Kidney epithelial cell (primary cell): Measurements from ENCODE around the gene VGF. TPM values are rescaled to one million over a fixed set of nuclear protein-coding genes. Genes with fewer than 3 reads are reported as not detected.

Experiments used
- DNase-seq: peaks from one replicate; pipeline ENCODE4 v3.0.0-alpha.2; 2010; ENCODE audit warnings: low read depth
- H3K27me3 ChIP-seq: 2 replicates; pipeline ENCODE4 v1.6.0; 2011; ENCODE audit warnings: low read length; ENCODE audit not compliant: control insufficient read depth, insufficient read depth
- H3K36me3 ChIP-seq: 2 replicates; pipeline ENCODE4 v1.5.1; 2011; ENCODE audit warnings: low read length; ENCODE audit not compliant: control insufficient read depth, insufficient read depth
- H3K4me3 ChIP-seq: 2 replicates; pipeline ENCODE4 v1.5.1; 2011; ENCODE audit warnings: low read depth, mild to moderate bottlenecking, control low read depth, low read length
- total RNA-seq: library from RNA; depleted of rRNA; stranded (reverse); fragments of >200 nt; gene quantifications from 2 replicates; pipeline ENCODE4 v1.2.3, GENCODE V29; 2015
- TF ChIP-seq, protein P1 (sequence below): IDR thresholded peaks from 2 replicates; pipeline ENCODE4 v1.5.1; 2011; ENCODE audit warnings: mild to moderate bottlenecking, moderate library complexity, low read length, control low read depth, inconsistent platforms; ENCODE audit not compliant: insufficient read depth, poor library complexity, severe bottlenecking

VGF gene
- total RNA-seq, 1 donor from 2014 or later, result 17.8 TPM

DNA sequence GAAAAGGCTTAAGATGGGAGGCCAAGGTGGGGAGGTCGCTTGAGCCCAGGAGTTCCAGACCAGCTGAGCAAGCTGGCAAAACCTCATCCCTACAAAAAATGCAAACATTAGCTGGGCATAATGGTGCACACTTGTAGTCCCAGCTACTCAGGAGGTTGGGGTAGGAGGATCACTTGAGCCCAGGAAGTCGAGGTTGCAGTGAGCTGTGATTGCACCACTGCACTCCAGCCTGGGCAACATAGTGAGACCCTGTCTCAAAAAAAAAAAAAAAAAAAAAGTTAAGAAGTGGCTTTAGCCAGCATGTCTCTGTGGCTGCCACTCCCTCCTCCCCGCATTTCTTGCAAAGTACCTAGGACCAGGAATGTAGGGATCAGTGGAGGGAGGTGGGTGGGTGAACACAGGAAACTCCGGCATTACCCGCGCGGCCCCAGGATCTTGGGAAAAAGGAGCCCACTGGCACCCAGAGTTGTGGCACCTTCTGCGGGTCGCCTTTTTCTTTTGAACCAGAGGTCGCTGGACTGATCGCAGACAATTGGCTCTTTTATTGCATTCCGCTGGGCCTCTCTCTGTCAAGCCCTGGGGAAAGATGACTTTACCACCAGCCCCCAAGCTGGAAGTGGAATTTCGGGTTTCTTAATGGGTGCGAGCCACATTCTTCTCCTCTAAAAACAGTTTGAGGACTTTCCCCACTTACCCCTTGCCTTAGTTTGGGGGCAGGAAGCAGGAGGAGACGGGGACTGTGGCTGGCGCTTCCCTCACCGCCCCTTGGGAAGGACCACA is 3.5 kb downstream of the VGF start:
- TF ChIP-seq, protein P1, sequence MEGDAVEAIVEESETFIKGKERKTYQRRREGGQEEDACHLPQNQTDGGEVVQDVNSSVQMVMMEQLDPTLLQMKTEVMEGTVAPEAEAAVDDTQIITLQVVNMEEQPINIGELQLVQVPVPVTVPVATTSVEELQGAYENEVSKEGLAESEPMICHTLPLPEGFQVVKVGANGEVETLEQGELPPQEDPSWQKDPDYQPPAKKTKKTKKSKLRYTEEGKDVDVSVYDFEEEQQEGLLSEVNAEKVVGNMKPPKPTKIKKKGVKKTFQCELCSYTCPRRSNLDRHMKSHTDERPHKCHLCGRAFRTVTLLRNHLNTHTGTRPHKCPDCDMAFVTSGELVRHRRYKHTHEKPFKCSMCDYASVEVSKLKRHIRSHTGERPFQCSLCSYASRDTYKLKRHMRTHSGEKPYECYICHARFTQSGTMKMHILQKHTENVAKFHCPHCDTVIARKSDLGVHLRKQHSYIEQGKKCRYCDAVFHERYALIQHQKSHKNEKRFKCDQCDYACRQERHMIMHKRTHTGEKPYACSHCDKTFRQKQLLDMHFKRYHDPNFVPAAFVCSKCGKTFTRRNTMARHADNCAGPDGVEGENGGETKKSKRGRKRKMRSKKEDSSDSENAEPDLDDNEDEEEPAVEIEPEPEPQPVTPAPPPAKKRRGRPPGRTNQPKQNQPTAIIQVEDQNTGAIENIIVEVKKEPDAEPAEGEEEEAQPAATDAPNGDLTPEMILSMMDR, result no peak
- Histone ChIP-seq H3K4me3 (no peak overlapping the region), H3K36me3 (peaks cover 2% of the 10 kb centered on the region), H3K27me3 (peaks cover 22% of the 10 kb centered on the region)
- DNase-seq, result no peak

DNA sequence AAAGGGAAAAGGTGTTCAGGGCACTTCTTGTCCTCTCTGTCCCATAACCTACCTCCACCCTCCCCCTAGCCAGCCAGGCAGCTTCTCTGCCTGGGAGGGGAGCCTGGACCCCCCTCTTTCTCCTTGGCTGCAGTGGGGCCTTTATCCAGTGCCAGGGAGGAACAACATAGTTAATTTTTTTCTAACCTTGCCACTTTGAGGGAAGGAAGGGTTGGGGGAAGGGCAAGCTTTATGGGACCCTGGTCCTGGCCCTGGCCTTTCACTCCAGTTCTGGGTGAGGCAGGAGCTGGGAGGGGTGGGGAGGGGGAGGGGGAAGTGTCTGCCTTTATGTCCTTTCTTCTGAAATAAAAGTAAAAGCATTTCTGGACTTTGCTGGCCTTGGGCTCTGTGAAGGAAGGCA is 4.5 kb downstream of the VGF start:
- no peak overlapping the region for H3K4me3 ChIP-seq
- TF ChIP-seq, protein P1, result no peak
- H3K36me3 ChIP-seq, result peaks cover 2% of the 10 kb centered on the region
- no peak for DNase-seq
- H3K27me3 ChIP-seq, result peaks cover 19% of the 10 kb centered on the region

DNA sequence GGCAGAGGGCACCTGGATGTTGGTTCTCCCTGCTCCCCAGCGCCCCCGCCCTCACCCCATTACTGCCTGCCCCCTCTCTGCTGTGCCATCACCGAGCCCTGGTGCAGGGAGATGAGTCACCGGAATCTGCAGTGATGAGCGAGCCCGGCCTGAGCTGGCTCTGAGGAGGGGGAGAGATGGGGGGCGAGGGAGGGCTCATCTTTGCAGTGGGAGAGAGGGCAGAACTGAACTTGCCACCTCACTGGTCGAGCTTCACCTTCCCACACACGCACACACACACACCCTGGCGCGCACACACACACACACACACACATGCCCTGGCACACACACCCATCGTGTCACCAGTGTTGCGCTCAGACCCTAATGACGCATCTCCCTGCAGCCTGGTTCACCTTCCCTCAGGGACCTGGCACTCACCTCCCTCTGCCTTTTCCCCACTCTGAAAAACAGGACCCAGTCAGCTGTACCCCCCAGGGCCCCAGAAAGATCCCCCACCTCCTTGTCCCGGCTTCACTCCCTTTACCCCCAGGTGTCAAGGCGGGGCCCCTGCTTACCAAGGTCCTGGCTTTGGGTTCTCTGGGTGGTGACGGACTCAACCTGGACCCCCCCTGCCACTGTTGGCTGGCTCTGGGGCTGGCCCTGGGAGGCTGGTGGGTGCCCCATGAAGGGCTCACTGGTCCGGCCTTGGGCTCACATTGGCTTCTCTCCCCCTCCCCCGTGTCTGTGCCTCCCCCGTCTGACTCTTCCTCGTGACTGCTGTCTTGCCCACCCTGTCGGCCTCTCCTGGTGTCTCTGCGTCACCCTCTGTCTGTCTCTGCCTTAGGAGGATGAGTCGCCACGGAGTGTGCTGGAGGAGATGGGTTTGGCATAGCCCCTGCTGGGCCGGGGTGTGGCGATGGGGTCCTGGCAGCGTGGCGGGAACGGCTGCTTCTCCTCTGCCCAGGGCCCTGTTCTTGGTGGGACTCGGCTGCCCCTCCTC is 5.4 kb downstream of the VGF start:
- DNase-seq, result no peak
- TF ChIP-seq, protein P1, result no peak
- Histone ChIP-seq H3K4me3 (no peak overlapping the region), H3K27me3 (peaks cover 14% of the 10 kb centered on the region), H3K36me3 (peaks cover 2% of the 10 kb centered on the region)

DNA sequence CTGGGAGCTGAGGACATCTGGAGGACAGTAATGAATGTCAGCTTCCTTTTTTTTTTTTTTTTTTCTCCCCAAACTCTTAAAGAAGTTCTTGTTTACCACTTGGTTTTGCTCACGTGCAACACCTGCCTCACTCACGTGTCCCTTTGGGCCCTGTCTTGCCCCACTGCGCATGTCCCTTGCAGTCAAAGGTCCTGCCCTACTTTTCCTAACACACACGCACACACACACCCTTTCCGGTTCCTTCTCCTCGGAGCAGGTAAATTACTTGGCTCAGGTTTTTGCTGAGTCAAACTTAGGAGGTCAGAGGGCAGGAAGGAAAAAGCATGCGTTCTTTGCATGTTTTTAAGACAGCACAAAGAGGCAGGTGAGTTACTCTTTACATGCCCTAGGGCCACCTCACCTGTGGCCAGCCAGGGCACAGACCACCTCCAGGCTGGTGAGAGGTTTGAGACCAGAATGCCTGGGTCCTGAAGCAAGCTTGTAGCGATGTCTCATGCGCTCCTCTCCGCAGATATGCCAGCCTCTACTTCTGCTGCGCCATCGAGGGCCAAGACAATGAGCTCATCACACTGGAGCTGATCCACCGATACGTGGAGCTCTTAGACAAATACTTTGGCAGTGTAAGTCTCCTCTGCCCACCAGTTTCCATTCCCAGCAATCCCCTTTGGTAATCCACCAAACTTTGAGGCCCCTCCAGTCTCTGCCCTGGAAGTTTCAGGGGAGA is 8.3 kb downstream of the VGF start:
- H3K4me3 ChIP-seq, result no peak overlapping the region
- TF ChIP-seq, protein P1, result no peak
- H3K36me3 ChIP-seq, result peaks cover 2% of the 10 kb centered on the region
- no peak for DNase-seq
- H3K27me3 ChIP-seq, result no peaks in the 10 kb centered on the region

DNA sequence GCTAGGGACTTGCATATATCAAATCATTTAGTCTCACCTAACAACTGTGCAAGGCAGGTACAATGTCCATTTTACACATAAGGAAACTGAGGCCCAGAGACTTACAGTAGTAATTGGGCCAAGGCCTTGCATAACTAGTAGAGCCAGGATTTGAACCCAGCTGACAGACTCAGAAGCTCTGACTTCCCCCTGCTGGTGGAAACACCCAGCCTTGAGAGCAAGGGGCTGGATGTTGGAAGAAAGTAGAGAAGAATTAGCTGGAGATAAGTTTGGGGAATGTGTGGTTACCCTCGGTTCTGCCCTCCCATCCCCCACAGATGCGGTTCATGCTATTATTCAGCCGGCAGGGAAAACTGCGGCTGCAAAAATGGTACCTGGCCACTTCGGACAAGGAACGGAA is 9.1 kb downstream of the VGF start:
- no peaks in the 10 kb centered on the region for H3K27me3 ChIP-seq
- peaks cover 2% of the 10 kb centered on the region for H3K36me3 ChIP-seq
- TF ChIP-seq, protein P1, result peak; percentile 13
- H3K4me3 ChIP-seq, result no peak overlapping the region
- no peak for DNase-seq
